ENCODE data around the gene SULT2B1. TPM values are rescaled to one million over a fixed set of nuclear protein-coding genes. Genes with fewer than 3 reads are reported as not detected.

SULT2B1 gene
- total and polyA plus RNA-seq, 2 of the 4 experiments (the other 2 are of a cell fraction) = 0.09 TPM; not detected in 1

- intact Hi-C loops (cut with micrococcal nuclease) (no loop called here), in situ Hi-C loops (cut with MboI; ENCODE audit: low sequenced_read_pairs) (no loop called here), dilution Hi-C loops (cut with HindIII; ENCODE audit: low sequenced_read_pairs, unreplicated experiment) (no loop called here)
- WGBS, 2 experiments (ENCODE audit: extremely low coverage in 2 of 2, insufficient read length in 1 of 2) = 9% methylated on average over 9 of the region's 35 CpGs; no CpG with 5 or more reads in 1 of the 2 experiments
- H3K4ac ChIP-seq (ENCODE audit: low read depth, low read length) = peak overlapping the region; percentile 52
- peak overlapping the region in 1 of 2 experiments; percentile 43; a peak in 1 of 4 replicates for H4K8ac ChIP-seq (ENCODE audit: low read depth in 2 of 2, low read length in 2 of 2)
- no peak overlapping the region for H3K23ac ChIP-seq (ENCODE audit: low read depth, low read length)
- peaks cover 33% of the 10 kb centered on the region for H3K4me1 ChIP-seq (ENCODE audit: control insufficient read depth, insufficient read depth, low read length)
- peak overlapping the region; percentile 62 for H3K4me3 ChIP-seq (ENCODE audit: insufficient read depth, low read depth, low read length)
- no peak overlapping the region; the same call in 1 of the 2 replicates for H4K91ac ChIP-seq (ENCODE audit: insufficient read depth, low read depth, low read length)
- TF ChIP-seq CEBPB (IDR thresholded peaks at IDR 0.05; ENCODE audit: low read depth, low read length) = no peak
- H3K56ac ChIP-seq (ENCODE audit: extremely low read depth, insufficient read depth, low read length) = no peak overlapping the region
- H2AK5ac ChIP-seq (ENCODE audit: low read depth, low read length) = peak overlapping the region; percentile 78
- ChIA-PET POLR2A (ENCODE audit: unreplicated experiment) (interaction anchor here (0.6 kb wide), 1 partner anchor 175 kb away, joined by 3 read pairs; the partner anchor contains the start of gene BCAT2), CTCF (no interaction called here)
- H3K27ac ChIP-seq (ENCODE audit: insufficient read depth, low read length) = no peak overlapping the region
- H3K36me3 ChIP-seq (ENCODE audit: control insufficient read depth, insufficient read depth, low read length) = no peaks in the 10 kb centered on the region; the same call in 1 of the 2 replicates
- no peaks in the 10 kb centered on the region for H3K9me3 ChIP-seq (ENCODE audit: control insufficient read depth, insufficient read depth, low read length)
- peak overlapping the region; percentile 18 for H2BK5ac ChIP-seq (ENCODE audit: low read depth, low read length, poor library complexity, severe bottlenecking)
- H2AFZ ChIP-seq (replicated peaks; ENCODE audit: low read length, poor library complexity) = peak overlapping the region; percentile 91
- no peak overlapping the region for H2BK20ac ChIP-seq (ENCODE audit: low read depth, low read length)
- H4K20me1 ChIP-seq (ENCODE audit: insufficient read depth, low read length) = peaks cover 4% of the 10 kb centered on the region; the same call in 1 of the 2 replicates
- peak overlapping the region; percentile 91 for H3K4me2 ChIP-seq (ENCODE audit: low read depth, low read length)
- BruUV-seq (replicated peaks) = no TSS peak
- H3K79me1 ChIP-seq (ENCODE audit: low read depth in 1 of 2, low read length in 2 of 2) = peaks cover 0 to 18% of the 10 kb centered on the region in 2 experiments; a peak in 3 of 4 replicates
- peak overlapping the region; percentile 92 for H2AK9ac ChIP-seq (replicated peaks; ENCODE audit: low read depth, low read length, poor library complexity)
- no peak overlapping the region for H2BK15ac ChIP-seq (ENCODE audit: low read depth, low read length)
- ATAC-seq (ENCODE audit: low read depth) = no peak
- peak overlapping the region; percentile 50 for H3K9ac ChIP-seq (ENCODE audit: low read depth, low read length)
- no peak overlapping the region for H2BK120ac ChIP-seq (ENCODE audit: low read depth, low read length)
- H3K27me3 ChIP-seq (ENCODE audit: control insufficient read depth, insufficient read depth, low read length) = no peaks in the 10 kb centered on the region
- H3K9me1 ChIP-seq (ENCODE audit: insufficient read depth, low read length) = peaks cover 25% of the 10 kb centered on the region
- no peak for DNase-seq
- H3K18ac ChIP-seq (ENCODE audit: low read depth, low read length) = no peak overlapping the region
- no peak overlapping the region for H4K5ac ChIP-seq (ENCODE audit: low read depth, low read length)
- no peak overlapping the region for H3K14ac ChIP-seq (replicated peaks; ENCODE audit: low read depth, low read length)
Measured at GRCh38 chr19:48635966-48636858, 84.2 kb downstream of the SULT2B1 start.
